Superior temporal gyrus (tissue), 1 donor: Measurements from ENCODE around the gene PWWP2A.
"Not testable (repeated sequence)": the region's sequence is repeated elsewhere in the genome, so short reads cannot be mapped to it uniquely, and the experiment has no call there.

Source experiments
- DNase-seq: peaks from one replicate; pipeline ENCODE4 v3.0.0-alpha.2; 2016; ENCODE audit errors: extremely low spot score

The PWWP2A gene

DNA sequence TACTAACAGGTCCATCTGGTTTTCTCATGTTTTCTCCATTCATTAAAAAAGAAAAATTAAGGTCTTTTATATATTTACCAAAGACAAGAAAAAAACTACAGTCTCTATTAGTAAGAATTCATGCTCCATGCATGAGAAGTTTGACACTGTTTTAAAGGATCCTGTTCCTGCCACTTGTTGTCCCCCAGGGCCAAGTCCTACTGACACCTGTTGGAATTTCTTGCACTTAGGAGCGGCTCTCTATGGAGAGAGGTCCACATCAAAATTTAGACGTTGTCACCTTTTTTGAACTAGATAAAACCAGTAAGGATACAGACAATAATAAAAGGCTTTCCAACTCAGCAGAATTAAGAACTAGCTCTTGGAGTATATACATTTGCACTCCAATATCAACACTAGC, 42.3 kb downstream of the PWWP2A start:
- DNase-seq = no peak

GRCh38 chr5:160075073-160075472, 44.2 kb downstream of the PWWP2A start:
- DNase-seq = no peak

GRCh38 chr5:160071916-160072315, 47.3 kb downstream of the PWWP2A start:
- no peak for DNase-seq

DNA sequence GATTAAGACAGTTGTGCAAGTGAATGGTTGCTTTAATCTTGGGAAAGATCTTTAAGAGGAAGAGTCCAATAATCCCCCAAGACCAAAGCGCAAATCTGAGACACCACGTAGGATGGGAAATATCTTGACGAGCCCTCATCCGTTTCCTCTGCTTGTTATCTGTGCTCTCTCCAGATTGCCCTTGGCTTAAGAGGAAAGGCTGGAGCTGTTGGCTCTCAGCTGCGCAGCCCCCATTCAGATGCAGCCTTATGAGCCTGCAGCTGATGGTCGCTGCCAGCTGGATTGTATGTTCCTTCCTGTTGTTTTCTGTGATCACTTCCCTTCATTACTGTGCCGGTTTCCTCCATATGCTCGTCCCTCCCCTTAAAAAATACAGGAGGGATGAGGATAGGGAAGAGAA, 47.7 kb downstream of the PWWP2A start:
- no peak for DNase-seq

- not testable (repeated sequence) for DNase-seq
These were observed 50.1 kb downstream of the PWWP2A start for GRCh38 chr5:160069120-160069519.

DNA sequence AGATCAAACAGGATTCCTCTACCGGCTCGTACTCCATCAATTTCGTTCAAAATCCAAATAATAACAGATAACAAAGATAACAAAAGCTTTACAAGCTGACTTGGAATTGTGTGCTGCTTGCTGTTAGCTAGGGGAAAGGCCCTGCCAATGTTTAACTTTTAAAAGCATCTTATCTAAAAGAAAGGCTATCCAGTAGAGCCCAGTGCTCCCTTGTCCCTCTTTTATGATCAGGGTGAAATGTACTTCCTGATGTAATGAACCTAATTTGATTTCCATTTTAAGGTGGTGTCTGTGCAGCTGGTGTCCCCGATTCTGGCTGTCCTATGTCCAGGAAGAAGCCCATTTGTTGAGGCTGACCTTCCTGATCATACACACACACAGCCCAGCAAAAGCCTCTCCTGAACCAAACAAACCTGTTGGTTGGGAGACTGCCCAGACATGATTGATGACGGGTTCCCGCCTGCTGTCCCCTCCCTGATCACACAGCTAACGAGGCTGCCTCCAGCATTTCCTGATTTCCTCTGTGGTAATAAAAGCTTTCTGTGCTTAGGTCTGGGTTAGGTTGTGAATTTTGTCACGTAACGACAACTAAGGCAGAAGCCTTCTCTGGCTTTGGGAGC, 54.1 kb downstream of the PWWP2A start:
- DNase-seq = no peak

GRCh38 chr5:160064417-160064810, 54.8 kb downstream of the PWWP2A start:
- no peak for DNase-seq

DNA sequence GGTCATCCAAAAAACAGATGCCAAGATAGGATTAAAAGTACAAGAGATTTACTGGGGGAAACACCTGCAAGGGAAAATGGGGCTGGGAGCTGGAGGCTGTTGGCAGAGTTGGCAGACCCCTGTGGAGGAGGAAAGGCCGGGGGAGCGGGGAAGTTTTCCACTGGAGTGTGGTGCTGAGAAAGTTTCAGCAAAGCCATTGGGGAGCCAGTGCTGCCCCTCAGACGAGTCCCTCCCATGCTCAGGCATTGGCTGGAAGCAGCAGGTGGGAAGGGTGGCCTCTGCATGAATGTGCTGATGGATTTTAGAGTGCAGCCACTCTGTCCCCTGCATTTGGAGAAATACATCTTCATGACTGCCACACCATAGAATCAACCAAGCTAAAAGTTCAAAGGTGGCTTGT, 57.5 kb downstream of the PWWP2A start:
- no peak for DNase-seq

DNA sequence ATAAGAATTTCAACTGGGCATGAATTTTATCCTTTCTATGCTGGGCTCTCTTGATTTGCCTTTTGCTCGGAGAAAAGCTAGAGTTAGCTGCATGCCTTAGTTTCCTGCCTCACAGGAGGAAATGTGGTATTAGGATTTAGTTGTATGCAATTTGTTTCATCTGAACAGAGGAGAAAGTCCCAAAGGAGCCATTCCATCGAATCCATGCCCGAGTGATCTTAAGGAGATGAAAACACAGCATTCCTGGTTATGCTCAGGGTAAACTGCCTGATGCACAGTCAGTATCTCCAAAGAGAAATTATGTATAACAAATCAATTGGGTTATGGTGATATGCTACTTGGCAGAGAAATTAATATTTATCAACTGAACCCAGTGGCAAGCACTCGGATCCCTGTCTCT, 59.2 kb downstream of the PWWP2A start:
- no peak for DNase-seq

DNA sequence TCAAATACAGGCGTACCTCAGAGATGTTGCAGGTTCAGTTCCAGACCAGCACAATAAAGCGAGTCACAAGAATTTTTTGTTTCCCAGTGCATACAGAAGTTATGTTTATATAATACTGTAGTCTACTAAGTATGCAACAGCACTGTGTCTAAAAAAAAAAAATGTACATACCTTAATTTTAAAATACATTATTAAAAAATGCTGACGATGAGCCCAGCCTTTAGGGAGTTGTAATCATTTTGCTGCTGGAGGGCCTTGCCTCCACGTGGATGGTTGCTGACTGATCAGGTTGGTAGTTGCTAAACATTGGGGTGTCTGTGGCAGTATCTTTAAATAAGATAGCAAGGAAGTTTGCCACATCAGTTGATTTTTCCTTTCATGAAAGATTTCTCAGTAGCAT, 62.0 kb downstream of the PWWP2A start:
- DNase-seq = no peak

GRCh38 chr5:160054831-160055230, 64.4 kb downstream of the PWWP2A start:
- DNase-seq = no peak

- no peak for DNase-seq
These were observed 65.2 kb downstream of the PWWP2A start for GRCh38 chr5:160054047-160054446.

GRCh38 chr5:160049099-160049498, 70.2 kb downstream of the PWWP2A start:
- no peak for DNase-seq

DNA sequence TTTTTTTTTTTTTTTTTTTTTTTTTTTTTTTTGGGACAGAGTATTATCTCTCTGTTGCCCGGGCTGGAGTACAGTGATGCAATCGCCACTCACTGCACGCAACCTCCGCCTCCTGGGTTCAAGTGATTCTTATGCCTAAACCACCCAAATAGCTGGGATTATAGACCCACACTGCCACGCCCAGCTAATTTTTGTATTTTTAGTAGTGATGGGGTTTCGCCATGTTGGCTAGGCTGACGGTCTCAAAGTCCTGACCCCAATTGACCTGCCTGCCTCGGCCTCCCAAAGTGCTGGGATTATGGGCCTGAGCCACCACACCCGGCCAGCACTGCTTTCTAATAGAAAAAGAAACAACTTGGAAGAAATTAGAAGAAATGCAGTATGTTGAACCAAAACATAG, 71.1 kb downstream of the PWWP2A start:
- no peak for DNase-seq

- DNase-seq = no peak
These were observed 71.8 kb downstream of the PWWP2A start for GRCh38 chr5:160047423-160047822.

DNA sequence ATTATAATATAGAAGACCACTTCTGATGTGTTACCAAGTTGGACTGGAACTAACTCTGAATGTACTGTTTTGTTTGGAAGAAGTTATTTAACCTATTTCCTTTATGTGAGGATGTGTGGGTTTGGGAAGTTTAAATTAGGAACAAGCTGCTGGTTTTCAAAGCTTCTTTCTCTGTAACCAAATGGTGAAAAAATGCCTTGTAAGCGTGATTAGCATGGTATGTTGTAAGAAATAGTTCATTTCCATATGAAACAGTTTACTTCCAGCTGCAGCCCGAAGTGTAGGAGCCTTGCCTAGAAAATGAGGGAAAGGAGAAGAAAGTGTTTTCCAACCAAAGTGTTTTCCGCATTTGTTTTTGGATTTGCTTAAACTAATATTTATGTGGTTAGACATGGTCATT, 74.3 kb downstream of the PWWP2A start:
- peak; percentile 34 for DNase-seq

- no peak for DNase-seq
These were observed 74.9 kb downstream of the PWWP2A start for GRCh38 chr5:160044391-160044804.

GRCh38 chr5:160042671-160043070, 76.6 kb downstream of the PWWP2A start:
- no peak for DNase-seq
